Caki2 (cell line): ENCODE data around the gene B4GALNT3. TPM values are rescaled to one million over a fixed set of nuclear protein-coding genes. Genes with fewer than 3 reads are reported as not detected.

Experiments used
- DNase-seq: peaks from one replicate; pipeline ENCODE4 v3.0.0-alpha.2; 2015; ENCODE audit warnings: low read depth
- in situ Hi-C: cut with HindIII; loops from 2 replicates; pipeline ENCODE4 v1.10.0; 2016; ENCODE audit warnings: low sequenced_read_pairs, low pct_unique_long_range_greater_than_20kb, mixed read lengths
- total RNA-seq: library from RNA; depleted of rRNA; stranded (reverse); fragments of >200 nt; shearing (Covaris generic); gene quantifications from 2 replicates; pipeline ENCODE4 v1.2.3, GENCODE V29; 2014; ENCODE audit warnings: low replicate concordance

Gene B4GALNT3
- total RNA-seq, 1 experiment from 2014 or later, result 1.9 TPM

- DNase-seq, result no peak
- in situ Hi-C loops, result no loop called here
Observed at GRCh38 chr12:546265-546919, 86.7 kb downstream of the B4GALNT3 start.

GRCh38 chr12:546920-547845 lies 87.4 kb downstream of the B4GALNT3 start:
- DNase-seq, result peak; percentile 65
- in situ Hi-C loops, result no loop called here

GRCh38 chr12:547883-548470 lies 88.2 kb downstream of the B4GALNT3 start:
- in situ Hi-C loops, result no loop called here
- no peak for DNase-seq

GRCh38 chr12:549476-550082 lies 89.8 kb downstream of the B4GALNT3 start:
- in situ Hi-C loops, result no loop called here
- no peak for DNase-seq

- in situ Hi-C loops, result no loop called here
- DNase-seq, result no peak
Observed at GRCh38 chr12:550473-551260, 90.9 kb downstream of the B4GALNT3 start.

GRCh38 chr12:552466-552865 lies 92.7 kb downstream of the B4GALNT3 start:
- DNase-seq, result no peak
- in situ Hi-C loops, result no loop called here

GRCh38 chr12:553216-554000 lies 93.7 kb downstream of the B4GALNT3 start:
- in situ Hi-C loops, result no loop called here
- DNase-seq, result no peak

- DNase-seq, result no peak
- in situ Hi-C loops, result no loop called here
Observed at GRCh38 chr12:554001-554285, 94.2 kb downstream of the B4GALNT3 start.

- DNase-seq, result no peak
- in situ Hi-C loops, result no loop called here
Observed at GRCh38 chr12:556498-556897, 96.8 kb downstream of the B4GALNT3 start.

GRCh38 chr12:558580-558979 lies 98.8 kb downstream of the B4GALNT3 start:
- no peak for DNase-seq
- in situ Hi-C loops, result no loop called here

GRCh38 chr12:559208-559905 lies 99.6 kb downstream of the B4GALNT3 start:
- in situ Hi-C loops, result no loop called here
- DNase-seq, result no peak

GRCh38 chr12:559906-560455 lies 100.2 kb downstream of the B4GALNT3 start:
- DNase-seq, result no peak
- in situ Hi-C loops, result loop anchor here (10.0 kb wide), 1 partner anchor 125 kb away; no protein-coding TSS in a partner anchor

GRCh38 chr12:560691-561390 lies 101.1 kb downstream of the B4GALNT3 start:
- in situ Hi-C loops, result loop anchor here (10.0 kb wide), 1 partner anchor 126 kb away; no protein-coding TSS in a partner anchor
- no peak for DNase-seq

GRCh38 chr12:561391-561705 lies 101.6 kb downstream of the B4GALNT3 start:
- no peak for DNase-seq
- in situ Hi-C loops, result loop anchor here (10.0 kb wide), 1 partner anchor 127 kb away; no protein-coding TSS in a partner anchor

GRCh38 chr12:561908-562593 lies 102.3 kb downstream of the B4GALNT3 start:
- in situ Hi-C loops, result loop anchor here (10.0 kb wide), 1 partner anchor 127 kb away; no protein-coding TSS in a partner anchor

More at GRCh38 chr12:561908-562593, 102.3 kb downstream of the B4GALNT3 start:
- no peak for DNase-seq
